Measurements from ENCODE around the gene PAH. TPM values are rescaled to one million over a fixed set of nuclear protein-coding genes. Genes with fewer than 3 reads are reported as not detected.

Gene PAH
- total RNA-seq, 3 donors from 2014 or later = 2.8 TPM; not detected in 2

- H3K4me3 ChIP-seq = no peak overlapping the region
- peaks cover 5 to 8% of the 10 kb centered on the region in 2 donors for H3K9me3 ChIP-seq
- intact Hi-C loops (cut with DNase I; ENCODE audit: low total_unique reads) = no loop called here
- H3K27ac ChIP-seq = no peak overlapping the region
- no peak for DNase-seq (ENCODE audit: low spot score in 2 of 2)
- TF ChIP-seq POLR2AphosphoS5 (IDR thresholded peaks at IDR 0.05) (no peak), CTCF (IDR thresholded peaks at IDR 0.05) (no peak), POLR2A (IDR thresholded peaks at IDR 0.05) (no peak)
- peaks cover 3 to 96% of the 10 kb centered on the region in 2 donors for H3K27me3 ChIP-seq
- no peaks in the 10 kb centered on the region for H3K36me3 ChIP-seq
- H3K4me1 ChIP-seq = peaks cover 0 to 5% of the 10 kb centered on the region in 2 donors
Observed at GRCh38 chr12:102959391-102959790, 42.3 kb upstream of the PAH start.

- peaks cover 3 to 96% of the 10 kb centered on the region in 2 donors for H3K27me3 ChIP-seq
- no peak for DNase-seq (ENCODE audit: low spot score in 2 of 2)
- peaks cover 0 to 5% of the 10 kb centered on the region in 2 donors for H3K4me1 ChIP-seq
- intact Hi-C loops (cut with DNase I; ENCODE audit: low total_unique reads) = no loop called here
- H3K9me3 ChIP-seq = peaks cover 4 to 5% of the 10 kb centered on the region in 2 donors
- TF ChIP-seq CTCF (IDR thresholded peaks at IDR 0.05) (no peak), POLR2AphosphoS5 (IDR thresholded peaks at IDR 0.05) (no peak), POLR2A (IDR thresholded peaks at IDR 0.05) (no peak)
- H3K36me3 ChIP-seq = no peaks in the 10 kb centered on the region
- H3K27ac ChIP-seq = no peak overlapping the region
- H3K4me3 ChIP-seq = peak overlapping the region in 2 of 3 donors; percentile 47 to 62
Observed at GRCh38 chr12:102958830-102959176, 41.8 kb upstream of the PAH start.

GRCh38 chr12:102958073-102958829 is 41.2 kb upstream of the PAH start:
- Histone ChIP-seq H3K27me3 (peaks cover 3 to 94% of the 10 kb centered on the region in 2 donors), H3K36me3 (no peaks in the 10 kb centered on the region), H3K9me3 (no peaks in the 10 kb centered on the region), H3K4me1 (peaks cover 0 to 5% of the 10 kb centered on the region in 2 donors), H3K27ac (no peak overlapping the region), H3K4me3 (peak overlapping the region; percentile 23 to 62 (median 47))
- DNase-seq (ENCODE audit: low spot score in 2 of 2) = no peak
- intact Hi-C loops (cut with DNase I; ENCODE audit: low total_unique reads) = no loop called here
- TF ChIP-seq POLR2AphosphoS5 (IDR thresholded peaks at IDR 0.05) (no peak), CTCF (IDR thresholded peaks at IDR 0.05) (no peak), POLR2A (IDR thresholded peaks at IDR 0.05) (no peak)

GRCh38 chr12:102957339-102958050 is 40.5 kb upstream of the PAH start, which contains the start of gene ASCL1:
ASCL1 (plus strand) TSS chr12:102957674; CDS start chr12:102958245, 571 bp downstream.
- no peaks in the 10 kb centered on the region for H3K36me3 ChIP-seq
- no peak for TF ChIP-seq POLR2AphosphoS5 (IDR thresholded peaks at IDR 0.05)
- no peak for TF ChIP-seq CTCF (IDR thresholded peaks at IDR 0.05)
- H3K27me3 ChIP-seq = peaks cover 3 to 91% of the 10 kb centered on the region in 2 donors
- no peaks in the 10 kb centered on the region for H3K9me3 ChIP-seq
- no peak for DNase-seq (ENCODE audit: low spot score in 2 of 2)
- no peak within 1 kb of the TSS for H3K27ac ChIP-seq
- intact Hi-C loops (cut with DNase I; ENCODE audit: low total_unique reads) = no loop called here
- H3K4me3 ChIP-seq = peak within 1 kb of the TSS; percentile 23 to 62 (median 47)
- H3K4me1 ChIP-seq = peaks cover 0 to 5% of the 10 kb centered on the region in 2 donors

Measured in breast epithelium (tissue), 4 donors.